ENCODE data around the gene GPANK1. TPM values are rescaled to one million over a fixed set of nuclear protein-coding genes. Genes with fewer than 3 reads are reported as not detected.

Gene GPANK1
- total and polyA plus RNA-seq, 9 of the 15 experiments (the other 6 are each of a cell fraction or from before 2014, with no cell fraction given), result 32.2 to 111 (median 46.3) TPM

DNA sequence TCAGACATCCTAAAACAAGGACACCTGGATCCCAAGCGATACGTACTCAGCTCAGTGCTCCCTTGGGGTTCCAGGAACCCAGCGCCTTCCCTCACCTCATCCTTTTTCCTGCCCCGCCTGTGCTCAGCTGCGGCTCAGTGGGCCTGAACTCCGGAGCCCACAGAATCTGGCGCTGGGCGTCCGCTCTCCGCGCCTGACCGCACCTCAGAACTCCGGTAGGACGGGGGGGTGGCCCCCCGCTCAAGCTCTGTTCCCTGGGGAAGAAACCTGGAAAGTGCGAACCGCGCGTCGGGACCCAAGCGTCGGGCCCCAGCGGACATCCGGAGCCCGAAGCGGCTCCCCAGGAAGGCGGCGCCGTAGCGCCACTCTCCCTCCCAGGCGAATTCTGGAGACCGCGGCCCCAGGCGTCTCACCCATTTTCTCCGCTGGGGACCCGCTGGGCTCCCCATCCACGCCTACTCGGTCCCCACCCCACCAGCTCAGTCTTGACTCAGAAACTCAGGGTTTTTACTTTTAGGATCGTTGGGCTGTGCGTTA lies 16.4 kb upstream of the GPANK1 start (continued):
- 0 out of 2 replicates have a peak, but pooled peaks have one; percentile 2 for TF ChIP-seq DMBX1 (CRISPR knock-in tag; IDR thresholded peaks at IDR 0.05; ENCODE audit: borderline replicate concordance)
- TF ChIP-seq, protein P1, sequence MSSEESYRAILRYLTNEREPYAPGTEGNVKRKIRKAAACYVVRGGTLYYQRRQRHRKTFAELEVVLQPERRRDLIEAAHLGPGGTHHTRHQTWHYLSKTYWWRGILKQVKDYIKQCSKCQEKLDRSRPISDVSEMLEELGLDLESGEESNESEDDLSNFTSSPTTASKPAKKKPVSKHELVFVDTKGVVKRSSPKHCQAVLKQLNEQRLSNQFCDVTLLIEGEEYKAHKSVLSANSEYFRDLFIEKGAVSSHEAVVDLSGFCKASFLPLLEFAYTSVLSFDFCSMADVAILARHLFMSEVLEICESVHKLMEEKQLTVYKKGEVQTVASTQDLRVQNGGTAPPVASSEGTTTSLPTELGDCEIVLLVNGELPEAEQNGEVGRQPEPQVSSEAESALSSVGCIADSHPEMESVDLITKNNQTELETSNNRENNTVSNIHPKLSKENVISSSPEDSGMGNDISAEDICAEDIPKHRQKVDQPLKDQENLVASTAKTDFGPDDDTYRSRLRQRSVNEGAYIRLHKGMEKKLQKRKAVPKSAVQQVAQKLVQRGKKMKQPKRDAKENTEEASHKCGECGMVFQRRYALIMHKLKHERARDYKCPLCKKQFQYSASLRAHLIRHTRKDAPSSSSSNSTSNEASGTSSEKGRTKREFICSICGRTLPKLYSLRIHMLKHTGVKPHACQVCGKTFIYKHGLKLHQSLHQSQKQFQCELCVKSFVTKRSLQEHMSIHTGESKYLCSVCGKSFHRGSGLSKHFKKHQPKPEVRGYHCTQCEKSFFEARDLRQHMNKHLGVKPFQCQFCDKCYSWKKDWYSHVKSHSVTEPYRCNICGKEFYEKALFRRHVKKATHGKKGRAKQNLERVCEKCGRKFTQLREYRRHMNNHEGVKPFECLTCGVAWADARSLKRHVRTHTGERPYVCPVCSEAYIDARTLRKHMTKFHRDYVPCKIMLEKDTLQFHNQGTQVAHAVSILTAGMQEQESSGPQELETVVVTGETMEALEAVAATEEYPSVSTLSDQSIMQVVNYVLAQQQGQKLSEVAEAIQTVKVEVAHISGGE (CRISPR knock-in tag; IDR thresholded peaks at IDR 0.05), result no peak
- no peak for TF ChIP-seq HNRNPLL (IDR thresholded peaks at IDR 0.05; ENCODE audit: low read depth, low read length, poor library complexity, severe bottlenecking)
- TF ChIP-seq ZNF23 (CRISPR knock-in tag; IDR thresholded peaks at IDR 0.05), result no peak
- TF ChIP-seq, protein P2, sequence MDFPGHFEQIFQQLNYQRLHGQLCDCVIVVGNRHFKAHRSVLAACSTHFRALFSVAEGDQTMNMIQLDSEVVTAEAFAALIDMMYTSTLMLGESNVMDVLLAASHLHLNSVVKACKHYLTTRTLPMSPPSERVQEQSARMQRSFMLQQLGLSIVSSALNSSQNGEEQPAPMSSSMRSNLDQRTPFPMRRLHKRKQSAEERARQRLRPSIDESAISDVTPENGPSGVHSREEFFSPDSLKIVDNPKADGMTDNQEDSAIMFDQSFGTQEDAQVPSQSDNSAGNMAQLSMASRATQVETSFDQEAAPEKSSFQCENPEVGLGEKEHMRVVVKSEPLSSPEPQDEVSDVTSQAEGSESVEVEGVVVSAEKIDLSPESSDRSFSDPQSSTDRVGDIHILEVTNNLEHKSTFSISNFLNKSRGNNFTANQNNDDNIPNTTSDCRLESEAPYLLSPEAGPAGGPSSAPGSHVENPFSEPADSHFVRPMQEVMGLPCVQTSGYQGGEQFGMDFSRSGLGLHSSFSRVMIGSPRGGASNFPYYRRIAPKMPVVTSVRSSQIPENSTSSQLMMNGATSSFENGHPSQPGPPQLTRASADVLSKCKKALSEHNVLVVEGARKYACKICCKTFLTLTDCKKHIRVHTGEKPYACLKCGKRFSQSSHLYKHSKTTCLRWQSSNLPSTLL (IDR thresholded peaks at IDR 0.05), result no peak
- no peak for TF ChIP-seq ZNF174 (CRISPR knock-in tag; IDR thresholded peaks at IDR 0.05)
- TF ChIP-seq, protein P3, sequence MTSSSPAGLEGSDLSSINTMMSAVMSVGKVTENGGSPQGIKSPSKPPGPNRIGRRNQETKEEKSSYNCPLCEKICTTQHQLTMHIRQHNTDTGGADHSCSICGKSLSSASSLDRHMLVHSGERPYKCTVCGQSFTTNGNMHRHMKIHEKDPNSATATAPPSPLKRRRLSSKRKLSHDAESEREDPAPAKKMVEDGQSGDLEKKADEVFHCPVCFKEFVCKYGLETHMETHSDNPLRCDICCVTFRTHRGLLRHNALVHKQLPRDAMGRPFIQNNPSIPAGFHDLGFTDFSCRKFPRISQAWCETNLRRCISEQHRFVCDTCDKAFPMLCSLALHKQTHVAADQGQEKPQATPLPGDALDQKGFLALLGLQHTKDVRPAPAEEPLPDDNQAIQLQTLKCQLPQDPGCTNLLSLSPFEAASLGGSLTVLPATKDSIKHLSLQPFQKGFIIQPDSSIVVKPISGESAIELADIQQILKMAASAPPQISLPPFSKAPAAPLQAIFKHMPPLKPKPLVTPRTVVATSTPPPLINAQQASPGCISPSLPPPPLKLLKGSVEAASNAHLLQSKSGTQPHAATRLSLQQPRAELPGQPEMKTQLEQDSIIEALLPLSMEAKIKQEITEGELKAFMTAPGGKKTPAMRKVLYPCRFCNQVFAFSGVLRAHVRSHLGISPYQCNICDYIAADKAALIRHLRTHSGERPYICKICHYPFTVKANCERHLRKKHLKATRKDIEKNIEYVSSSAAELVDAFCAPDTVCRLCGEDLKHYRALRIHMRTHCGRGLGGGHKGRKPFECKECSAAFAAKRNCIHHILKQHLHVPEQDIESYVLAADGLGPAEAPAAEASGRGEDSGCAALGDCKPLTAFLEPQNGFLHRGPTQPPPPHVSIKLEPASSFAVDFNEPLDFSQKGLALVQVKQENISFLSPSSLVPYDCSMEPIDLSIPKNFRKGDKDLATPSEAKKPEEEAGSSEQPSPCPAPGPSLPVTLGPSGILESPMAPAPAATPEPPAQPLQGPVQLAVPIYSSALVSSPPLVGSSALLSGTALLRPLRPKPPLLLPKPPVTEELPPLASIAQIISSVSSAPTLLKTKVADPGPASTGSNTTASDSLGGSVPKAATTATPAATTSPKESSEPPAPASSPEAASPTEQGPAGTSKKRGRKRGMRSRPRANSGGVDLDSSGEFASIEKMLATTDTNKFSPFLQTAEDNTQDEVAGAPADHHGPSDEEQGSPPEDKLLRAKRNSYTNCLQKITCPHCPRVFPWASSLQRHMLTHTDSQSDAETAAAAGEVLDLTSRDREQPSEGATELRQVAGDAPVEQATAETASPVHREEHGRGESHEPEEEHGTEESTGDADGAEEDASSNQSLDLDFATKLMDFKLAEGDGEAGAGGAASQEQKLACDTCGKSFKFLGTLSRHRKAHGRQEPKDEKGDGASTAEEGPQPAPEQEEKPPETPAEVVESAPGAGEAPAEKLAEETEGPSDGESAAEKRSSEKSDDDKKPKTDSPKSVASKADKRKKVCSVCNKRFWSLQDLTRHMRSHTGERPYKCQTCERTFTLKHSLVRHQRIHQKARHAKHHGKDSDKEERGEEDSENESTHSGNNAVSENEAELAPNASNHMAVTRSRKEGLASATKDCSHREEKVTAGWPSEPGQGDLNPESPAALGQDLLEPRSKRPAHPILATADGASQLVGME (CRISPR knock-in tag; IDR thresholded peaks at IDR 0.05), result no peak
- TF ChIP-seq, protein P4, sequence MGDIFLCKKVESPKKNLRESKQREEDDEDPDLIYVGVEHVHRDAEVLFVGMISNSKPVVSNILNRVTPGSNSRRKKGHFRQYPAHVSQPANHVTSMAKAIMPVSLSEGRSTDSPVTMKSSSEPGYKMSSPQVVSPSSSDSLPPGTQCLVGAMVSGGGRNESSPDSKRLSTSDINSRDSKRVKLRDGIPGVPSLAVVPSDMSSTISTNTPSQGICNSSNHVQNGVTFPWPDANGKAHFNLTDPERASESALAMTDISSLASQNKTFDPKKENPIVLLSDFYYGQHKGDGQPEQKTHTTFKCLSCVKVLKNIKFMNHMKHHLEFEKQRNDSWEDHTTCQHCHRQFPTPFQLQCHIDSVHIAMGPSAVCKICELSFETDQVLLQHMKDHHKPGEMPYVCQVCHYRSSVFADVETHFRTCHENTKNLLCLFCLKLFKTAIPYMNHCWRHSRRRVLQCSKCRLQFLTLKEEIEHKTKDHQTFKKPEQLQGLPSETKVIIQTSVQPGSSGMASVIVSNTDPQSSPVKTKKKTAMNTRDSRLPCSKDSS (IDR thresholded peaks at IDR 0.05; ENCODE audit: low read depth, partially characterized antibody), result peak; percentile 23
- TF ChIP-seq, protein P5, sequence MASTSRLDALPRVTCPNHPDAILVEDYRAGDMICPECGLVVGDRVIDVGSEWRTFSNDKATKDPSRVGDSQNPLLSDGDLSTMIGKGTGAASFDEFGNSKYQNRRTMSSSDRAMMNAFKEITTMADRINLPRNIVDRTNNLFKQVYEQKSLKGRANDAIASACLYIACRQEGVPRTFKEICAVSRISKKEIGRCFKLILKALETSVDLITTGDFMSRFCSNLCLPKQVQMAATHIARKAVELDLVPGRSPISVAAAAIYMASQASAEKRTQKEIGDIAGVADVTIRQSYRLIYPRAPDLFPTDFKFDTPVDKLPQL (IDR thresholded peaks at IDR 0.05; ENCODE audit: extremely low read depth, insufficient read length), result no peak
- TF ChIP-seq ZNF232 (CRISPR knock-in tag; IDR thresholded peaks at IDR 0.05), result no peak
- TF ChIP-seq TAF7 (tag; IDR thresholded peaks at IDR 0.05), result no peak
- TF ChIP-seq ZNF717 (CRISPR knock-in tag; IDR thresholded peaks at IDR 0.05), result no peak
- no peak for TF ChIP-seq RBM39 (optimal IDR thresholded peaks at IDR 0.05; ENCODE audit: low read depth, low read length)
- 0 out of 2 replicates have a peak, but pooled peaks have one; percentile 13 for TF ChIP-seq TARDBP (IDR thresholded peaks at IDR 0.05)
